Panc1 (cell line): ENCODE results near the gene NIPAL3. TPM values are rescaled to one million over a fixed set of nuclear protein-coding genes. Genes with fewer than 3 reads are reported as not detected.

Experiments used
- ATAC-seq: fragments of 200-7000 bp; cut with Tn5 transposase; 2 replicates; pipeline ENCODE4 v1.9.1; 2020; ENCODE audit warnings: mild to moderate bottlenecking, moderate library complexity
- BruUV-seq: library from RNA; stranded (reverse); fragments of 400-500 nt; replicated peaks from 2 replicates; lab custom pipeline; 2021; lab: Mats Ljungman, UMichigan
- CTCF ChIA-PET: fragments of 300-600 bp; sonication (Branson Sonifier 250); formaldehyde crosslinking; loops from one replicate; lab custom pipeline; 2022; ENCODE audit warnings: antibody characterized with exemption; lab: Charles Lee
- POLR2A ChIA-PET: fragments of 300-600 bp; sonication (Branson Sonifier 250); formaldehyde crosslinking; loops from one replicate; lab custom pipeline; 2022; ENCODE audit warnings: antibody characterized with exemption; lab: Charles Lee
- DNase-seq: peaks from one replicate; pipeline ENCODE4 v3.0.0-alpha.2; 2010; ENCODE audit warnings: low read depth, low spot score
- H3K27ac ChIP-seq: 2 replicates; pipeline ENCODE4 v1.5.1; 2011; ENCODE audit warnings: mild to moderate bottlenecking, low read length, inconsistent platforms
- H3K27me3 ChIP-seq: fragments of 200-500 bp; sonication (Bioruptor generic); 2 replicates; pipeline ENCODE4 v1.6.0; 2014; ENCODE audit warnings: low read length, inconsistent platforms; ENCODE audit not compliant: control insufficient read depth, insufficient read depth
- H3K36me3 ChIP-seq: fragments of 200-500 bp; sonication (Bioruptor generic); 2 replicates; pipeline ENCODE4 v1.5.1; 2014; ENCODE audit warnings: inconsistent platforms, mild to moderate bottlenecking, low read length, moderate library complexity; ENCODE audit not compliant: control insufficient read depth, insufficient read depth
- H3K4me1 ChIP-seq: 2 replicates; pipeline ENCODE4 v1.5.1; 2011; ENCODE audit warnings: inconsistent platforms, mild to moderate bottlenecking, low read length, moderate library complexity; ENCODE audit not compliant: control insufficient read depth, insufficient read depth
- H3K4me3 ChIP-seq, 2 experiments: 2 replicates each; pipeline ENCODE4 v1.5.1; 2011 to 2012; ENCODE audit warnings: low read depth in 2 of 2, low read length in 2 of 2, mild to moderate bottlenecking in 2 of 2, inconsistent platforms in 1 of 2, moderate library complexity in 1 of 2
- H3K9me3 ChIP-seq: fragments of 200-500 bp; sonication (Bioruptor generic); 2 replicates; pipeline ENCODE4 v1.5.1; 2014; ENCODE audit warnings: low read depth, mild to moderate bottlenecking, inconsistent platforms, low read length, moderate library complexity; ENCODE audit not compliant: control insufficient read depth, insufficient read depth
- POLR2AphosphoS5 ChIP-seq: IDR thresholded peaks from 2 replicates; pipeline ENCODE4 v1.6.1; 2012; ENCODE audit warnings: mild to moderate bottlenecking, low read depth, low read length, moderate library complexity
- SIN3A ChIP-seq: IDR thresholded peaks from 2 replicates; pipeline ENCODE4 v1.6.1; 2012; ENCODE audit warnings: low read depth, mild to moderate bottlenecking, low read length, moderate library complexity, borderline replicate concordance; ENCODE audit not compliant: insufficient read depth
- TCF7L2 ChIP-seq: IDR thresholded peaks from 2 replicates; pipeline ENCODE4 v1.6.1; 2011; ENCODE audit warnings: mild to moderate bottlenecking, low read depth, low read length, inconsistent platforms
- in situ Hi-C: cut with HindIII; loops from 2 replicates; pipeline ENCODE4 v1.10.0; 2016; ENCODE audit warnings: low sequenced_read_pairs, low pct_unique_long_range_greater_than_20kb
- intact Hi-C: fragments of 100-400 bp; cut with micrococcal nuclease; formaldehyde crosslinking; loops from one replicate; pipeline ENCODE4 v1.10.0; 2022; ENCODE audit not compliant: unreplicated experiment
- total RNA-seq: library from RNA; stranded (reverse); gene quantifications from one replicate; pipeline ENCODE4 v1.2.1, GENCODE V29; 2021; ENCODE audit not compliant: unreplicated experiment
- TF ChIP-seq, protein P1 (sequence below): fragments of 450-650 bp; IDR thresholded peaks from 2 replicates; pipeline ENCODE4 v1.5.1; 2017; ENCODE audit warnings: mild to moderate bottlenecking
- TF ChIP-seq, protein P2 (sequence below), 2 experiments: IDR thresholded peaks; 2 replicates each; pipeline ENCODE4 v1.6.1; 2011 to 2012; ENCODE audit warnings: low read depth in 2 of 2, control low read depth in 1 of 2, low read length in 1 of 2, mild to moderate bottlenecking in 1 of 2, moderate library complexity in 1 of 2; ENCODE audit not compliant: insufficient read depth in 1 of 2

NIPAL3 gene
- total RNA-seq, 1 experiment from 2014 or later = 13.6 TPM

DNA sequence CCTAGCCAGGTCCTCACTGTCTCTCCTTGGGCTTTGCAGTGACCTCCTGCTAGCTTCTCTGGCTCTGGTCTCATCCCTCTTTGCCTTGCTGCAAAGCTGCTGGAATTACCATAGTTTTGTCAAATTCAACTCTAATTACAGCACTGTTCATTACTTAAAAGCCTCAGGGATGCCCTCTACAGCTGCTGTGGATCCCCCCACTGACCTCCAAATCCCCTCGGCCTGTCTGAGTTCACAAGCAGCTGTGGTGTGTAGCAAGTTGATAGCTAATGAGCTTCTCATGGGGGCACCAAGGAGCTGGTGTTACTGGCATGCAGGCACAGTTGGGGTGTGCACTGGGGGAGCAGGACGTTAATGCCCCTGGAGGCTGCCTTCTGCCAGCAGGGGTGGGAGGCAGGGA lies 24.8 kb downstream of the NIPAL3 start:
- DNase-seq (no peak), ATAC-seq (no peak)
- CTCF ChIA-PET = no interaction called here
- Histone ChIP-seq H3K27ac (no peak overlapping the region), H3K4me1 (no peaks in the 10 kb centered on the region), H3K9me3 (no peaks in the 10 kb centered on the region), H3K36me3 (no peaks in the 10 kb centered on the region), H3K27me3 (no peaks in the 10 kb centered on the region), H3K4me3 (no peak overlapping the region)
- BruUV-seq = no TSS peak
- intact Hi-C loops = no loop called here
- in situ Hi-C loops = no loop called here
- POLR2A ChIA-PET = no interaction called here
- TF ChIP-seq SIN3A = no peak
- TF ChIP-seq TCF7L2 = no peak
- TF ChIP-seq POLR2AphosphoS5 = no peak
- TF ChIP-seq, protein P1, sequence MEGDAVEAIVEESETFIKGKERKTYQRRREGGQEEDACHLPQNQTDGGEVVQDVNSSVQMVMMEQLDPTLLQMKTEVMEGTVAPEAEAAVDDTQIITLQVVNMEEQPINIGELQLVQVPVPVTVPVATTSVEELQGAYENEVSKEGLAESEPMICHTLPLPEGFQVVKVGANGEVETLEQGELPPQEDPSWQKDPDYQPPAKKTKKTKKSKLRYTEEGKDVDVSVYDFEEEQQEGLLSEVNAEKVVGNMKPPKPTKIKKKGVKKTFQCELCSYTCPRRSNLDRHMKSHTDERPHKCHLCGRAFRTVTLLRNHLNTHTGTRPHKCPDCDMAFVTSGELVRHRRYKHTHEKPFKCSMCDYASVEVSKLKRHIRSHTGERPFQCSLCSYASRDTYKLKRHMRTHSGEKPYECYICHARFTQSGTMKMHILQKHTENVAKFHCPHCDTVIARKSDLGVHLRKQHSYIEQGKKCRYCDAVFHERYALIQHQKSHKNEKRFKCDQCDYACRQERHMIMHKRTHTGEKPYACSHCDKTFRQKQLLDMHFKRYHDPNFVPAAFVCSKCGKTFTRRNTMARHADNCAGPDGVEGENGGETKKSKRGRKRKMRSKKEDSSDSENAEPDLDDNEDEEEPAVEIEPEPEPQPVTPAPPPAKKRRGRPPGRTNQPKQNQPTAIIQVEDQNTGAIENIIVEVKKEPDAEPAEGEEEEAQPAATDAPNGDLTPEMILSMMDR = no peak
- TF ChIP-seq, protein P2, sequence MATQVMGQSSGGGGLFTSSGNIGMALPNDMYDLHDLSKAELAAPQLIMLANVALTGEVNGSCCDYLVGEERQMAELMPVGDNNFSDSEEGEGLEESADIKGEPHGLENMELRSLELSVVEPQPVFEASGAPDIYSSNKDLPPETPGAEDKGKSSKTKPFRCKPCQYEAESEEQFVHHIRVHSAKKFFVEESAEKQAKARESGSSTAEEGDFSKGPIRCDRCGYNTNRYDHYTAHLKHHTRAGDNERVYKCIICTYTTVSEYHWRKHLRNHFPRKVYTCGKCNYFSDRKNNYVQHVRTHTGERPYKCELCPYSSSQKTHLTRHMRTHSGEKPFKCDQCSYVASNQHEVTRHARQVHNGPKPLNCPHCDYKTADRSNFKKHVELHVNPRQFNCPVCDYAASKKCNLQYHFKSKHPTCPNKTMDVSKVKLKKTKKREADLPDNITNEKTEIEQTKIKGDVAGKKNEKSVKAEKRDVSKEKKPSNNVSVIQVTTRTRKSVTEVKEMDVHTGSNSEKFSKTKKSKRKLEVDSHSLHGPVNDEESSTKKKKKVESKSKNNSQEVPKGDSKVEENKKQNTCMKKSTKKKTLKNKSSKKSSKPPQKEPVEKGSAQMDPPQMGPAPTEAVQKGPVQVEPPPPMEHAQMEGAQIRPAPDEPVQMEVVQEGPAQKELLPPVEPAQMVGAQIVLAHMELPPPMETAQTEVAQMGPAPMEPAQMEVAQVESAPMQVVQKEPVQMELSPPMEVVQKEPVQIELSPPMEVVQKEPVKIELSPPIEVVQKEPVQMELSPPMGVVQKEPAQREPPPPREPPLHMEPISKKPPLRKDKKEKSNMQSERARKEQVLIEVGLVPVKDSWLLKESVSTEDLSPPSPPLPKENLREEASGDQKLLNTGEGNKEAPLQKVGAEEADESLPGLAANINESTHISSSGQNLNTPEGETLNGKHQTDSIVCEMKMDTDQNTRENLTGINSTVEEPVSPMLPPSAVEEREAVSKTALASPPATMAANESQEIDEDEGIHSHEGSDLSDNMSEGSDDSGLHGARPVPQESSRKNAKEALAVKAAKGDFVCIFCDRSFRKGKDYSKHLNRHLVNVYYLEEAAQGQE (IDR thresholded peaks at IDR 0.05; ENCODE audit: insufficient read depth in 1 of 2, low read depth in 2 of 2, low read length in 1 of 2) = no peak

DNA sequence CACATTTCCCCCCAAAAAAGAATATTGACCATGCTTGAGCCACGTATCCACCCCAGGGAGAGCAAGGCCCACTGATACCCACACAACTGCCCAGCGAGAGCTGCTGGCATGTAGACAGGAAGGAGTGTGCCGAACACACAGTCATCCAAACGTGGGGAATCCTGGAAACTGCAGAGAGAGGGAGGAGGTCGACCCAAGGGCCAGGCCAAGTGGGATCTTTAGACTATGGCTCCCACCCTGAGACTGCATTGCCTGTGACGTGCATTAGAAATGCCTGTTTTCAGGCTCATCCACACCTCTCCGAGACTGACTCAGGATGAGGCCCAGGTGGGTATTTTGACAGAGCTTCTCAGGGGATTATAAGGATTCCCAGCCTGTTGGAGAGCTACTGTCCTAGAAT lies 25.9 kb downstream of the NIPAL3 start:
- Histone ChIP-seq H3K27ac (no peak overlapping the region), H3K36me3 (no peaks in the 10 kb centered on the region), H3K9me3 (no peaks in the 10 kb centered on the region), H3K27me3 (no peaks in the 10 kb centered on the region), H3K4me1 (no peaks in the 10 kb centered on the region), H3K4me3 (no peak overlapping the region)
- TF ChIP-seq, protein P2 (IDR thresholded peaks at IDR 0.05; ENCODE audit: insufficient read depth in 1 of 2, low read depth in 2 of 2, low read length in 1 of 2) = no peak
- TF ChIP-seq, protein P1 = no peak
- no peak for TF ChIP-seq TCF7L2
- no peak for TF ChIP-seq POLR2AphosphoS5
- no peak for TF ChIP-seq SIN3A
- no peak for DNase-seq
- no TSS peak for BruUV-seq
- CTCF ChIA-PET = no interaction called here
- POLR2A ChIA-PET = no interaction called here
- no peak for ATAC-seq
- in situ Hi-C loops = no loop called here
- intact Hi-C loops = no loop called here
